DOHH2 (cell line): ENCODE results near the gene NPAS2.

Experiments
- CTCF ChIP-seq: fragments of 200-600 bp; sonication (generic); IDR thresholded peaks from one replicate; pipeline ENCODE4 v1.5.1; 2014; ENCODE audit warnings: antibody characterized with exemption, mild to moderate bottlenecking, low read depth, low read length; ENCODE audit not compliant: poor library complexity, severe bottlenecking
- EZH2phosphoT487 ChIP-seq: fragments of 200-600 bp; sonication (generic); IDR thresholded peaks from 2 replicates; pipeline ENCODE4 v1.6.1; 2017; ENCODE audit warnings: borderline replicate concordance, mild to moderate bottlenecking, antibody characterized with exemption, low read length, moderate library complexity, mixed read lengths

- no peak for TF ChIP-seq CTCF
- no peak for TF ChIP-seq EZH2phosphoT487
Measured at GRCh38 chr2:100905132-100905805, 85.3 kb downstream of the NPAS2 start.
